Right ventricle myocardium superior (tissue), 1 donor: Measurements from ENCODE around the gene CRHR2. TPM values are rescaled to one million over a fixed set of nuclear protein-coding genes. Genes with fewer than 3 reads are reported as not detected.
"Not testable (repeated sequence)": the region's sequence is repeated elsewhere in the genome, so short reads cannot be mapped to it uniquely, and the experiment has no call there.

ENCODE experiments used
- ATAC-seq: fragments of 200-7000 bp; cut with Tn5 transposase; one replicate; pipeline ENCODE4 v1.9.1; 2020; ENCODE audit warnings: mild to moderate bottlenecking; ENCODE audit not compliant: poor library complexity
- DNase-seq: peaks from one replicate; pipeline ENCODE4 v3.0.0-alpha.2; 2020
- intact Hi-C: fragments of 100-400 bp; cut with DNase I; formaldehyde crosslinking; loops from one replicate; pipeline ENCODE4 v1.11.2; 2022
- long read RNA-seq: library from polyadenylated mRNA; unstranded; transcript quantifications from one replicate; pipeline ENCODE4 v2.0.0, GENCODE V29; 2021
- total RNA-seq: library from RNA; stranded (reverse); fragmentation: NEBNext Ultra II Directional; extraction: Animal tissue kit (Norgen Biotek cat#: 25700); gene quantifications from one replicate; pipeline ENCODE4 v1.2.1, GENCODE V29; 2021
- donor health status: DM: no; HTN: yes; CAD: no; lungs with severe emphysema.

Gene CRHR2
- 0.24 TPM for total RNA-seq
- long read RNA-seq = 0 reads

GRCh38 chr7:30682212-30683083, at the start of gene CRHR2:
Gene CRHR2 (minus strand): TSS chr7:30682456. CDS start chr7:30682280, 176 bp downstream.
- ATAC-seq (peak; percentile 80), DNase-seq (no peak)
- intact Hi-C loops = loop anchor here (5.0 kb wide), 1 partner anchor 55 kb away; no protein-coding TSS in a partner anchor

DNA sequence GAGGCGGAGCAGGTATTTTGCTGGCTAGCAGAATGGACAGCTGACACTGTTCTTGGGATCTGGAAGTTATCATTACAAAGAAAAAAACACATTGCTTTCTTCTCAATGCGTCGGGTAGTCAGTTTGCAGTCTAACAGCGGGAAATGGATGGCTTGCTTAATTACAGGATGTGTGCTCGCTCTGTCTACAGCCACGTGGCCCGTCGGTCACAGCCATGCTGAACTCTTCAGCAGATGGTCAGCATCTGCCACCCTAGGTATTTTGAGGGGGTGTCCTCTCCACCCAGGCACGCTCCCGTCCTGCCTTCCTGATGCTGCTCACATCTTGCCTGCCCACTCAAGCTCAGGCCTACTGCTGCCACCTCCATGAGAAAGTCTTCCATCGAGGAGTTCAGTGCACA, 49.3 kb upstream of the CRHR2 start:
- intact Hi-C loops = no loop called here
- ATAC-seq (no peak), DNase-seq (no peak)

DNA sequence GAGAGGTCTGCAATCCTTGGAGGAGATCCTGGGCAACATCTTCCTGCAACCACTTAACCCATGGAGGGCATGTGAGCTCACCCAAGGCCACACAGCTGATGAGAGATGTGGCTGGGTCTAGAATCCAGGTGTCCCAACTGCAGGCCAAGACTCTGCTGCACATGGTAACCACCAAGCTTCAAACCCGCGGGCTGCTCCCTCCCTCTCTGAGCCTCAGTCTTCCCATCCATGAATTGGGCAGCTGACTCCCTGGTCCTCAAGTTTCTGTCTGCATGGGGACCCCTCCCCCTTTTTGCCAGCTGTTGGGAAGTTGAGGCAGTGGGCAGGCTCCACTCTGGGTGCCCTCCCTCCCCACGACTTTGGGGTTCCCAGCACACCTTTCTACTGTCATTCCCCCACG, 48.7 kb upstream of the CRHR2 start:
- intact Hi-C loops = no loop called here
- ATAC-seq (no peak), DNase-seq (no peak)

DNA sequence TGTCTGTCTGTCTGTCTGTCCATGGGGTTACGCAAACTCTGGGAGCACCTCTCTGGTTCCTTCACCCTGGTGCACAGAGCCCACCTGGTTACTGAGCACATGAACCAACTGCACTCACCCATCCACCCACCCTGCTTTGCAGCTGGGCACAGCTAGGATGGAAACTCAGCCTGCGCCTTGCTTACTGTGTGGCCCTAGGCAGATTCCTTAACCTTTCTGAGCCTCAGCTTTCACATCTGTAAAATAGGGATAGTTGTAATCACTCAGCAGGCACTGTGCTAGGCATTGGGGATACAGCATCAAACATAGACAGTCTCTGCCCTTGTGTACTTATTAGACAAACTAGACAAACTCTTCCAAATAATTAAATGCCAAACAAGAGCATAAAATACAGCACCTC, 47.8 kb upstream of the CRHR2 start:
- intact Hi-C loops = no loop called here
- no peak for ATAC-seq
- no peak for DNase-seq

GRCh38 chr7:30729642-30730041, 47.4 kb upstream of the CRHR2 start:
- intact Hi-C loops = no loop called here
- ATAC-seq = no peak
- DNase-seq = no peak

DNA sequence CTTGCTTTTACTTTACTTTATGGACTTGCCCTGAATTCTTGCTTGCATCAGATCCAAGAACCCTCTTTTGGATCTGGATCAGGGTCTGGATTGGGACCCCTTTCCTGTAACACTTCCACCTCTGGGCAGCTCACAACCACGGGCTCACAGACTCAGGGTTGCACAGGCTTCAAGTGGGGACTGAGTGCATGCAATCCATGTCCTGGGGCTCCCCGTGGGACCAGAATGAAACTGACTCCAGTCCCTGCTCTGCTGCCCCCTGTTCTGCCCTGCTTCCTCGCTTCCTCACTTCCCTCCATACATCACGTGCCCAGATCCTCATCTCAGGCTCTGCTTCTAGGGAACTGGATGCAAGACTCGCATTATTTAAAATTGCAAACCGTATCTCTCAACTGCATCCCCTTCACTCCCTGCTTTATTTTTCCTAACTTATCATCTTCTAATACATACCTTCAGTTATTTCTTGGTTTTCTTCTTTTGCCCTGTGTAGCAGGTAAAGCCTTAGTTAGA, 46.4 kb upstream of the CRHR2 start:
- intact Hi-C loops = no loop called here
- DNase-seq (no peak), ATAC-seq (no peak)

- ATAC-seq (no peak), DNase-seq (no peak)
- intact Hi-C loops = no loop called here
Observed at GRCh38 chr7:30727061-30727945, 45.0 kb upstream of the CRHR2 start.

GRCh38 chr7:30726296-30727006, 44.2 kb upstream of the CRHR2 start:
- no peak for ATAC-seq
- intact Hi-C loops = no loop called here
- no peak for DNase-seq

DNA sequence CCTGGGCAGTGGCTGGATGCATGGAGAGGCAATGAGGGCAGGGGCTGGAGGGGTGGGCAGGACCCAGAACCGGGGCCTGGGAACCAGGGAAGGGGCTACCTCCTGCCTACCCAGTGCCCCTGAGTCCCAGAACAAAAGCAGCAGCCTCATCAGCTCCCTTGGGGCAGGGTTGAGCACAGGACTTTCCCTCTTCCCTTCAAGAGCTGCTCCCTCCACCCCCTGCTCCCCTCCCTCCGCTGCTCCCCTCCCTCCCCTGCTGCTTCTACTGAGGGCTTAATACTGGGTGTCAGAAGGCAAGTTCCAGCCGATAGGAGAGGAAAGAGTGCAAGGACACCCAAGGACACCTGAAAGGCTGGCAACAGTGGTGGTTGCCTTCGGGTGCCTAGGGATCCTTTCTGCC, 41.5 kb upstream of the CRHR2 start:
- no peak for DNase-seq
- no peak for ATAC-seq
- intact Hi-C loops = no loop called here

GRCh38 chr7:30722671-30723070, 40.4 kb upstream of the CRHR2 start:
- no peak for DNase-seq
- intact Hi-C loops = no loop called here

GRCh38 chr7:30722187-30722586, 39.9 kb upstream of the CRHR2 start:
- DNase-seq (no peak), ATAC-seq (no peak)
- intact Hi-C loops = no loop called here

More at GRCh38 chr7:30722671-30723070, 40.4 kb upstream of the CRHR2 start:
- no peak for ATAC-seq

GRCh38 chr7:30721211-30721610, 39.0 kb upstream of the CRHR2 start:
- ATAC-seq (no peak), DNase-seq (no peak)
- intact Hi-C loops = no loop called here

DNA sequence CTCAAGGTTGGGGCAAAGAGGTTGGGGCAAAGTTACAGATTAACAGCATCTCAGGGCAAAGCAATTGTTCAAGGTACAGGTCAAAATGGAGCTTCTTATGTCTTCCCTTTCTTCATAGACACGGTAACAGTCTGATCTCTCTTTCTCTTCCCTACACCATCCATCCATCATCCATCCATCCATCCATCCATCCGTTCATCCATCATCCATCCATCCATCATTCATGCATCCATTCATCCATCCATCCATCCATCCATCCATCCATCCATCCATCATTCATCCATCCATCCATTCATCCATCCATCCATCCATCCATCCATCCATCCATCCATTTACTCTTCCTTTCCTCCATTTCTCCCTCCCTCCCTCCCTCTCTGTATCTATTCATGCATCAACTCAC, 37.2 kb upstream of the CRHR2 start:
- DNase-seq, intact Hi-C loops, ATAC-seq: not testable (repeated sequence)

GRCh38 chr7:30717181-30717580, 34.9 kb upstream of the CRHR2 start:
- intact Hi-C loops = no loop called here
- DNase-seq (no peak), ATAC-seq (no peak)

GRCh38 chr7:30714129-30714528, 31.9 kb upstream of the CRHR2 start:
- DNase-seq (no peak), ATAC-seq (no peak)
- intact Hi-C loops = no loop called here

- intact Hi-C loops = no loop called here
- DNase-seq = no peak
- ATAC-seq = no peak
Observed at GRCh38 chr7:30713392-30713791, 31.1 kb upstream of the CRHR2 start.

- ATAC-seq (no peak), DNase-seq (no peak)
- intact Hi-C loops = no loop called here
Observed at GRCh38 chr7:30710669-30711068, 28.4 kb upstream of the CRHR2 start.

- intact Hi-C loops = no loop called here
- ATAC-seq (no peak), DNase-seq (no peak)
Observed at GRCh38 chr7:30709549-30709948, 27.3 kb upstream of the CRHR2 start.

DNA sequence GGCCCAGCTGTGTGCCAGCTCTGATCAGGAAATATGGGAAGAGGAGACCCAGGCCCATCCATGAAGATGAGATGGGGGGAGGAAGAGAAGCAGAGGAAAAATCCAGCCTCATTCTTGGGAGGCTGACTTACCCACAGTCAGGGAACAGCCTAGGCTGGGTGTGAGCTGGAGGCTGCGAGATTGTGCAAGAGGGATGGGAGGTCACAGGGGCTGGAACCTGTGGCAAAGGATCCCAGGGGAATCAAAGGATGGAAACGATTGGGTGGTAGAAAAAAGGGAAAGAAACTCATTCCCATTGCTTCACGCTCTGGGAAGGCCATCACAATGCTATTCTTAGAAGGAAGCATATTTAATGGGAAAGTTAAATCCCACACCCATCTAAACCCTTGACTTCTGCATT, 26.7 kb upstream of the CRHR2 start:
- DNase-seq (peak; percentile 67), ATAC-seq (peak; percentile 81)
- intact Hi-C loops = no loop called here
